ENCODE results near the gene SHKBP1. TPM values are rescaled to one million over a fixed set of nuclear protein-coding genes. Genes with fewer than 3 reads are reported as not detected.

The SHKBP1 gene
- total and polyA plus RNA-seq, 2 of the 8 experiments (the other 6 are each of a cell fraction or from before 2014, with no cell fraction given), result 74.6 to 98.8 TPM

- Histone ChIP-seq H2BK12ac (ENCODE audit: low read depth, low read length) (no peak overlapping the region), H4K91ac (replicated peaks; ENCODE audit: insufficient read length, low read length) (no peak overlapping the region), H3K23ac (ENCODE audit: insufficient read length) (no peak overlapping the region), H4K20me1 (replicated peaks in 1 of 2; ENCODE audit: control insufficient read depth in 1 of 2, insufficient read depth in 2 of 2, low read length in 2 of 2) (peaks cover 5 to 9% of the 10 kb centered on the region in 2 experiments), H3K4me1 (replicated peaks in 1 of 4; ENCODE audit: control insufficient read depth in 3 of 4, insufficient read depth in 4 of 4, low read length in 3 of 4) (peaks cover 4 to 27% (median 18%) of the 10 kb centered on the region in 4 experiments), H4K8ac (ENCODE audit: extremely low read depth, insufficient read depth, low read length) (no peak overlapping the region; the same call in 1 of the 2 replicates), H3K14ac (ENCODE audit: insufficient read length) (no peak overlapping the region), H3K36me3 (ENCODE audit: control insufficient read depth in 2 of 4, insufficient read depth in 4 of 4, low read length in 3 of 4) (no peaks in the 10 kb centered on the region; a peak in 1 of 8 replicates), H3K56ac (replicated peaks; ENCODE audit: insufficient read length, low read depth, low read length) (no peak overlapping the region), H3K4me3 (ENCODE audit: extremely low read depth in 1 of 4, insufficient read depth in 2 of 4, low read depth in 3 of 4, low read length in 4 of 4) (no peak overlapping the region), H2BK20ac (ENCODE audit: low read length) (no peak overlapping the region), H3K27me3 (replicated peaks in 1 of 4; ENCODE audit: control insufficient read depth in 3 of 4, extremely low read depth in 1 of 4, insufficient read depth in 3 of 4, low read length in 3 of 4) (peaks cover 2 to 62% (median 57%) of the 10 kb centered on the region in 4 experiments), H3K4ac (replicated peaks; ENCODE audit: insufficient read length, low read depth, low read length) (no peak overlapping the region), H2BK5ac (ENCODE audit: low read depth, low read length) (no peak overlapping the region), H3K9ac (replicated peaks in 1 of 4; ENCODE audit: extremely low read depth in 1 of 4, low read depth in 3 of 4, low read length in 3 of 4) (no peak overlapping the region), H3K23me2 (ENCODE audit: low read depth, low read length) (peaks cover 30% of the 10 kb centered on the region; the same call in 1 of the 2 replicates), H3K79me2 (ENCODE audit: control insufficient read depth in 1 of 2, insufficient read depth in 2 of 2, low read length in 2 of 2) (no peaks in the 10 kb centered on the region), H3K79me1 (ENCODE audit: low read depth, low read length) (0 out of 2 replicates have a peak, but pooled peaks cover 2% of the 10 kb centered on the region), H3K4me2 (ENCODE audit: insufficient read depth in 1 of 2, low read depth in 2 of 2, low read length in 2 of 2) (no peak overlapping the region), H2BK120ac (replicated peaks; ENCODE audit: low read depth, low read length) (no peak overlapping the region), H2AK5ac (ENCODE audit: low read depth, low read length) (no peak overlapping the region), H2AFZ (ENCODE audit: low read length) (no peak overlapping the region), H3K9me3 (ENCODE audit: insufficient read depth in 2 of 2, low read depth in 1 of 2, low read length in 1 of 2) (no peaks in the 10 kb centered on the region), H4K5ac (ENCODE audit: insufficient read length, low read depth, low read length) (no peak overlapping the region), H2BK15ac (ENCODE audit: low read length) (no peak overlapping the region), H3K27ac (ENCODE audit: low read depth, low read length) (no peak overlapping the region), H3K18ac (ENCODE audit: extremely low read depth, low read length) (no peak overlapping the region)
- DNase-seq (ENCODE audit: low read depth in 1 of 2, low spot score in 2 of 2) (no peak), FAIRE-seq (no peak)
- 85% methylated on average over 14 of the region's 14 CpGs; no CpG with 5 or more reads in 1 of the 2 experiments for WGBS, 2 experiments (ENCODE audit: extremely low coverage in 1 of 2, insufficient coverage in 1 of 2, insufficient read length in 1 of 2, insufficient replicate concordance in 2 of 2, low coverage in 1 of 2, low lambda C conversion rate in 2 of 2, missing lambda C conversion rate in 1 of 2)
- no peak for TF ChIP-seq MAFK (IDR thresholded peaks at IDR 0.05; ENCODE audit: low read depth, low read length)
- no peak for TF ChIP-seq CHD2 (IDR thresholded peaks at IDR 0.05; ENCODE audit: low read length)
- TF ChIP-seq KDM5A (IDR thresholded peaks at IDR 0.05; ENCODE audit: low read length), result no peak
- no peak for TF ChIP-seq FOSL1 (IDR thresholded peaks at IDR 0.05; ENCODE audit: insufficient read depth, low read depth, low read length)
- TF ChIP-seq CTCF (IDR thresholded peaks at IDR 0.05; ENCODE audit: control extremely low read depth in 1 of 3, insufficient read depth in 1 of 3, low read depth in 1 of 3, low read length in 3 of 3), result no peak
- no peak for TF ChIP-seq SIX5 (IDR thresholded peaks at IDR 0.05; ENCODE audit: low read depth, low read length)
- no peak for TF ChIP-seq TAF1 (IDR thresholded peaks at IDR 0.05; ENCODE audit: low read depth, low read length)
- TF ChIP-seq SAP30 (IDR thresholded peaks at IDR 0.05; ENCODE audit: insufficient read depth, insufficient replicate concordance, low read length), result no peak
- no peak for TF ChIP-seq PHF8 (conservative IDR thresholded peaks at IDR 0.05; ENCODE audit: low read depth, low read length)
- ChIA-PET CTCF (ENCODE audit: partially characterized antibody) (interaction anchor here (1.6 to 11.3 kb wide), 2 partner anchors 26 to 59 kb away, joined by 3 to 100 read pairs; no protein-coding TSS in a partner anchor), POLR2A (ENCODE audit: partially characterized antibody) (interaction anchor here (0.6 to 1.7 kb wide), 5 partner anchors 8 to 191 kb away, joined by 3 to 4 read pairs (median 3); partner anchors contain the start of gene EGLN2)
Measured at GRCh38 chr19:40608240-40608621, 31.6 kb downstream of the SHKBP1 start.
